ENCODE results near the gene SERPINB5.
A peak's percentile ranks its signal among the peaks of the same experiment; 100 is the strongest.

Gene SERPINB5

GRCh38 chr18:63476668-63477067, at the start of gene SERPINB5:
Gene SERPINB5, plus strand, starts transcription at chr18:63476958. Its CDS starts 7,471 bp downstream, at chr18:63484429.
- Histone ChIP-seq H3K9ac (ENCODE audit: low read depth, low read length, poor library complexity, severe bottlenecking) (no peak within 1 kb of the TSS), H3K4me2 (ENCODE audit: low read depth, low read length, poor library complexity, severe bottlenecking) (no peak within 1 kb of the TSS), H3K4me3 (ENCODE audit: low read length, poor library complexity, severe bottlenecking) (no peak within 1 kb of the TSS), H3F3A (ENCODE audit: low read depth) (no peaks in the 10 kb centered on the region), H3K27me3 (ENCODE audit: insufficient read depth, low read length, poor library complexity, severe bottlenecking) (no peaks in the 10 kb centered on the region), H3K9me3 (ENCODE audit: insufficient read depth, low read depth, low read length) (no peaks in the 10 kb centered on the region), H3K36me3 (ENCODE audit: insufficient read depth, low read length) (no peaks in the 10 kb centered on the region), H3K9me2 (replicated peaks; ENCODE audit: low read depth, low read length) (no peaks in the 10 kb centered on the region), H3K4me1 (ENCODE audit: insufficient read depth, low read length, poor library complexity, severe bottlenecking) (peaks cover 4% of the 10 kb centered on the region), H2AFZ (ENCODE audit: low read length) (no peak within 1 kb of the TSS), H3K79me2 (ENCODE audit: insufficient read depth, low read length) (no peaks in the 10 kb centered on the region), H4K20me1 (ENCODE audit: insufficient read depth, low read length, poor library complexity, severe bottlenecking) (no peaks in the 10 kb centered on the region)
- no peak for TF ChIP-seq EZH2phosphoT487 (IDR thresholded peaks at IDR 0.05; ENCODE audit: borderline replicate concordance)
- TF ChIP-seq, protein P1, sequence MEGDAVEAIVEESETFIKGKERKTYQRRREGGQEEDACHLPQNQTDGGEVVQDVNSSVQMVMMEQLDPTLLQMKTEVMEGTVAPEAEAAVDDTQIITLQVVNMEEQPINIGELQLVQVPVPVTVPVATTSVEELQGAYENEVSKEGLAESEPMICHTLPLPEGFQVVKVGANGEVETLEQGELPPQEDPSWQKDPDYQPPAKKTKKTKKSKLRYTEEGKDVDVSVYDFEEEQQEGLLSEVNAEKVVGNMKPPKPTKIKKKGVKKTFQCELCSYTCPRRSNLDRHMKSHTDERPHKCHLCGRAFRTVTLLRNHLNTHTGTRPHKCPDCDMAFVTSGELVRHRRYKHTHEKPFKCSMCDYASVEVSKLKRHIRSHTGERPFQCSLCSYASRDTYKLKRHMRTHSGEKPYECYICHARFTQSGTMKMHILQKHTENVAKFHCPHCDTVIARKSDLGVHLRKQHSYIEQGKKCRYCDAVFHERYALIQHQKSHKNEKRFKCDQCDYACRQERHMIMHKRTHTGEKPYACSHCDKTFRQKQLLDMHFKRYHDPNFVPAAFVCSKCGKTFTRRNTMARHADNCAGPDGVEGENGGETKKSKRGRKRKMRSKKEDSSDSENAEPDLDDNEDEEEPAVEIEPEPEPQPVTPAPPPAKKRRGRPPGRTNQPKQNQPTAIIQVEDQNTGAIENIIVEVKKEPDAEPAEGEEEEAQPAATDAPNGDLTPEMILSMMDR (conservative IDR thresholded peaks at IDR 0.05; ENCODE audit: low read length): no peak

DNA sequence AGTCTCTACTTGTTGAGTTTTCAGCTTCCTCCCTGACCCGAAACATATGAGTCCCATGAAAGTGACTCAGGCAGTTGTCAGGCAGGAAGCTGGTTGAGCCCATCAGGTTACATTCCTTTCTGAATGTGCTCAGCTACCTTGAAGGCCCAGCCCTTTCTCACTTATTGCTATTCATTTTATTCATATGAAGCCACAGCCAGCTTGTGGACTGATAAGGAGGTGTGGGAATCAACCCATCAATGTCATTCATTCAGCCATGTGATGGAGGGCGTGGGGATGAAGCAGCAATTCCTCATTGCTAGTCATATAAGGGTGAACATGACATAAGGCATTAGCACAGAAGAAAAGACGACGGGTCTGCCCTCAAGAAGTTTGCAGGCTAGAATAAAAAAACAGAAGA, 49.2 kb upstream of the SERPINB5 start:
- TF ChIP-seq EZH2phosphoT487 (IDR thresholded peaks at IDR 0.05; ENCODE audit: borderline replicate concordance): no peak
- TF ChIP-seq, protein P1 (conservative IDR thresholded peaks at IDR 0.05; ENCODE audit: low read length): no peak
- H3K4me2 ChIP-seq (ENCODE audit: low read depth, low read length, poor library complexity, severe bottlenecking): no peak overlapping the region
- peaks cover 7% of the 10 kb centered on the region for H3K4me1 ChIP-seq (ENCODE audit: insufficient read depth, low read length, poor library complexity, severe bottlenecking)
- H3K27me3 ChIP-seq (ENCODE audit: insufficient read depth, low read length, poor library complexity, severe bottlenecking): no peaks in the 10 kb centered on the region
- H2AFZ ChIP-seq (ENCODE audit: low read length): peak overlapping the region; percentile 19
- H3K79me2 ChIP-seq (ENCODE audit: insufficient read depth, low read length): no peaks in the 10 kb centered on the region
- H3K36me3 ChIP-seq (ENCODE audit: insufficient read depth, low read length): no peaks in the 10 kb centered on the region
- H3F3A ChIP-seq (ENCODE audit: low read depth): no peaks in the 10 kb centered on the region
- H3K4me3 ChIP-seq (ENCODE audit: low read length, poor library complexity, severe bottlenecking): no peak overlapping the region
- no peaks in the 10 kb centered on the region for H3K9me2 ChIP-seq (replicated peaks; ENCODE audit: low read depth, low read length)
- no peaks in the 10 kb centered on the region for H3K9me3 ChIP-seq (ENCODE audit: insufficient read depth, low read depth, low read length)
- no peak overlapping the region for H3K9ac ChIP-seq (ENCODE audit: low read depth, low read length, poor library complexity, severe bottlenecking)
- H4K20me1 ChIP-seq (ENCODE audit: insufficient read depth, low read length, poor library complexity, severe bottlenecking): no peaks in the 10 kb centered on the region

- Histone ChIP-seq H3K4me1 (ENCODE audit: insufficient read depth, low read length, poor library complexity, severe bottlenecking) (no peaks in the 10 kb centered on the region), H3K4me3 (ENCODE audit: low read length, poor library complexity, severe bottlenecking) (no peak overlapping the region), H3K27me3 (ENCODE audit: insufficient read depth, low read length, poor library complexity, severe bottlenecking) (no peaks in the 10 kb centered on the region), H3K9ac (ENCODE audit: low read depth, low read length, poor library complexity, severe bottlenecking) (no peak overlapping the region), H2AFZ (ENCODE audit: low read length) (no peak overlapping the region), H4K20me1 (ENCODE audit: insufficient read depth, low read length, poor library complexity, severe bottlenecking) (no peaks in the 10 kb centered on the region), H3K36me3 (ENCODE audit: insufficient read depth, low read length) (no peaks in the 10 kb centered on the region), H3K4me2 (ENCODE audit: low read depth, low read length, poor library complexity, severe bottlenecking) (no peak overlapping the region), H3F3A (ENCODE audit: low read depth) (no peaks in the 10 kb centered on the region), H3K9me2 (replicated peaks; ENCODE audit: low read depth, low read length) (no peaks in the 10 kb centered on the region), H3K79me2 (ENCODE audit: insufficient read depth, low read length) (no peaks in the 10 kb centered on the region), H3K9me3 (ENCODE audit: insufficient read depth, low read depth, low read length) (no peaks in the 10 kb centered on the region)
- no peak for TF ChIP-seq EZH2phosphoT487 (IDR thresholded peaks at IDR 0.05; ENCODE audit: borderline replicate concordance)
- TF ChIP-seq, protein P1 (conservative IDR thresholded peaks at IDR 0.05; ENCODE audit: low read length): no peak
Observed at GRCh38 chr18:63430526-63430925, 46.2 kb upstream of the SERPINB5 start.

Measured in Loucy (cell line).